ENCODE results near the gene MGARP.

DNA sequence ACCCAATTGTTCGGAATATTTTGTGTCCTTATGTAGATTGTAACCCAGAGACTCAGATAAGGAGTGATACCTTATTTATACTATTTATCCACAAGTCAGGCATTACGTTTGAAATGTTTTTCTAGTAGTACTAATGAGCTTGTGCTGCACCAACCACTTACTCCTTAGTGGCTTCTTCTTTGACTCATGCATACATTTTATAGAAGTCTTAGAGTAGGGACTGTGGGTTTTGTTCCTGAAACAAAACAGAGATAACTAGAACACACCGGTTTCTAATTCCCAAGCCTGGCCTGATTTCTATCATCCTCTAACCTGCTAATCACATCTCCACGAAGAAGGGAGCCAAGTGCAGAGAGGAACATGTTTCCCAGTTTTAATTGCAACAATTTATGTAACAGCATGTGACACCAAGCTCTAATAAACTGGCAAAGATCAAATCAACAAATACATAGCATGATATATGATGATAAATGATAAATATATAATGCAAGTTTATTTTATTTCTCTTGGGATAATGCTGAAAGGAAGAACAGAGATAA lies 32.3 kb downstream of the MGARP start:
- TF ChIP-seq, protein P1, sequence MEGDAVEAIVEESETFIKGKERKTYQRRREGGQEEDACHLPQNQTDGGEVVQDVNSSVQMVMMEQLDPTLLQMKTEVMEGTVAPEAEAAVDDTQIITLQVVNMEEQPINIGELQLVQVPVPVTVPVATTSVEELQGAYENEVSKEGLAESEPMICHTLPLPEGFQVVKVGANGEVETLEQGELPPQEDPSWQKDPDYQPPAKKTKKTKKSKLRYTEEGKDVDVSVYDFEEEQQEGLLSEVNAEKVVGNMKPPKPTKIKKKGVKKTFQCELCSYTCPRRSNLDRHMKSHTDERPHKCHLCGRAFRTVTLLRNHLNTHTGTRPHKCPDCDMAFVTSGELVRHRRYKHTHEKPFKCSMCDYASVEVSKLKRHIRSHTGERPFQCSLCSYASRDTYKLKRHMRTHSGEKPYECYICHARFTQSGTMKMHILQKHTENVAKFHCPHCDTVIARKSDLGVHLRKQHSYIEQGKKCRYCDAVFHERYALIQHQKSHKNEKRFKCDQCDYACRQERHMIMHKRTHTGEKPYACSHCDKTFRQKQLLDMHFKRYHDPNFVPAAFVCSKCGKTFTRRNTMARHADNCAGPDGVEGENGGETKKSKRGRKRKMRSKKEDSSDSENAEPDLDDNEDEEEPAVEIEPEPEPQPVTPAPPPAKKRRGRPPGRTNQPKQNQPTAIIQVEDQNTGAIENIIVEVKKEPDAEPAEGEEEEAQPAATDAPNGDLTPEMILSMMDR (IDR thresholded peaks at IDR 0.05) = no peak
- TF ChIP-seq POLR2A (IDR thresholded peaks at IDR 0.05) (no peak), POLR2AphosphoS5 (IDR thresholded peaks at IDR 0.05; ENCODE audit: insufficient read depth in 1 of 2, low read depth in 1 of 2) (no peak)

All from vagina (tissue), 2 donors.